Stimulated activated CD4-positive, alpha-beta T cell treated with anti-CD3 and anti-CD28 coated beads, TNF-alpha, amount 100 ng/mL, for 24 hours (primary cell): ENCODE data around the gene UBE2S.

ENCODE experiments used
- DNase-seq, 3 experiments: peaks; one replicate each; pipeline ENCODE4 v3.0.0-alpha.2; 2020; ENCODE audit warnings: low read depth in 3 of 3

The UBE2S gene

GRCh38 chr19:55384131-55384919, 23.3 kb downstream of the UBE2S start, which contains the start of gene TMEM238:
Gene TMEM238, minus strand, starts transcription at chr19:55384292. Its CDS starts 33 bp downstream, at chr19:55384259.
- peak in 1 of 3 experiments; percentile 47 for DNase-seq

GRCh38 chr19:55383279-55384130, 24.1 kb downstream of the UBE2S start:
- DNase-seq, result peak in 1 of 3 experiments; percentile 50

GRCh38 chr19:55382522-55383054, 25.0 kb downstream of the UBE2S start:
- DNase-seq, result no peak

GRCh38 chr19:55382013-55382412, 25.6 kb downstream of the UBE2S start:
- DNase-seq, result no peak

GRCh38 chr19:55379174-55379573, 28.4 kb downstream of the UBE2S start:
- no peak for DNase-seq

GRCh38 chr19:55377356-55378131, 30.0 kb downstream of the UBE2S start:
- DNase-seq, result no peak

- DNase-seq, result no peak
Observed at GRCh38 chr19:55376241-55376933, 31.2 kb downstream of the UBE2S start, which contains the start of gene TMEM190. Gene TMEM190, plus strand, starts transcription at chr19:55376826. Its CDS starts 28 bp downstream, at chr19:55376854.

- DNase-seq, result no peak
Observed at GRCh38 chr19:55373993-55374757, 33.4 kb downstream of the UBE2S start.

GRCh38 chr19:55373306-55373992, 34.1 kb downstream of the UBE2S start:
- DNase-seq, result no peak

- no peak for DNase-seq
Observed at GRCh38 chr19:55372316-55373081, 35.1 kb downstream of the UBE2S start.

GRCh38 chr19:55370305-55370988, 37.1 kb downstream of the UBE2S start, which contains the start of gene IL11:
Gene IL11, minus strand, starts transcription at chr19:55370463. Its CDS starts 153 bp downstream, at chr19:55370310.
- DNase-seq, result no peak

- peak in 1 of 3 experiments; percentile 33 for DNase-seq
Observed at GRCh38 chr19:55369653-55370304, 37.8 kb downstream of the UBE2S start.

- DNase-seq, result no peak
Observed at GRCh38 chr19:55368701-55369563, 38.7 kb downstream of the UBE2S start.

GRCh38 chr19:55368106-55368505, 39.5 kb downstream of the UBE2S start:
- DNase-seq, result no peak

- no peak for DNase-seq
Observed at GRCh38 chr19:55366790-55367189, 40.8 kb downstream of the UBE2S start.

- DNase-seq, result no peak
Observed at GRCh38 chr19:55365964-55366363, 41.6 kb downstream of the UBE2S start.
